ENCODE results near the gene MEN1. TPM values are rescaled to one million over a fixed set of nuclear protein-coding genes. Genes with fewer than 3 reads are reported as not detected.
A peak's percentile ranks its signal among the peaks of the same experiment; 100 is the strongest.

MEN1 gene
- total and polyA plus RNA-seq, 2 experiments from 2014 or later = 27.7 to 57.5 TPM

GRCh38 chr11:64809781-64810241, 540 bp downstream of the MEN1 start:
- Histone ChIP-seq H3K36me3 (peaks cover 17% of the 10 kb centered on the region), H3K4me3 (peak overlapping the region; percentile 97), H3K9me3 (ENCODE audit: low read depth) (no peaks in the 10 kb centered on the region), H3K27me3 (no peaks in the 10 kb centered on the region), H3K4me1 (ENCODE audit: low read depth) (no peaks in the 10 kb centered on the region), H3K27ac (peak overlapping the region; percentile 26)
- TF ChIP-seq CTCF (IDR thresholded peaks at IDR 0.05; ENCODE audit: low read depth, low read length) = no peak
- peak; percentile 19 to 62 for DNase-seq (ENCODE audit: low read depth in 1 of 2, low spot score in 1 of 2)

- no peak for TF ChIP-seq CTCF (IDR thresholded peaks at IDR 0.05; ENCODE audit: low read depth, low read length)
- Histone ChIP-seq H3K27me3 (no peaks in the 10 kb centered on the region), H3K36me3 (peaks cover 21% of the 10 kb centered on the region), H3K4me3 (no peak overlapping the region), H3K27ac (no peak overlapping the region), H3K4me1 (ENCODE audit: low read depth) (peaks cover 6% of the 10 kb centered on the region), H3K9me3 (ENCODE audit: low read depth) (no peaks in the 10 kb centered on the region)
- DNase-seq (ENCODE audit: low read depth in 1 of 2, low spot score in 1 of 2) = no peak
Observed at GRCh38 chr11:64805481-64805880, 4.9 kb downstream of the MEN1 start.

GRCh38 chr11:64804346-64805210, 5.8 kb downstream of the MEN1 start:
- Histone ChIP-seq H3K36me3 (peaks cover 21% of the 10 kb centered on the region), H3K4me1 (ENCODE audit: low read depth) (peaks cover 6% of the 10 kb centered on the region), H3K4me3 (no peak overlapping the region), H3K27me3 (no peaks in the 10 kb centered on the region), H3K9me3 (ENCODE audit: low read depth) (no peaks in the 10 kb centered on the region), H3K27ac (no peak overlapping the region)
- TF ChIP-seq CTCF (IDR thresholded peaks at IDR 0.05; ENCODE audit: low read depth, low read length) = no peak
- no peak for DNase-seq (ENCODE audit: low read depth in 1 of 2, low spot score in 1 of 2)

- peaks cover 6% of the 10 kb centered on the region for H3K4me1 ChIP-seq (ENCODE audit: low read depth)
- H3K27ac ChIP-seq = no peak overlapping the region
- TF ChIP-seq CTCF (IDR thresholded peaks at IDR 0.05; ENCODE audit: low read depth, low read length) = no peak
- DNase-seq (ENCODE audit: low read depth in 1 of 2, low spot score in 1 of 2) = no peak
- H3K9me3 ChIP-seq (ENCODE audit: low read depth) = no peaks in the 10 kb centered on the region
- H3K27me3 ChIP-seq = no peaks in the 10 kb centered on the region
- peak overlapping the region; percentile 70 for H3K4me3 ChIP-seq
- H3K36me3 ChIP-seq = peaks cover 21% of the 10 kb centered on the region
Observed at GRCh38 chr11:64803846-64804345, 6.5 kb downstream of the MEN1 start.

GRCh38 chr11:64803158-64803845, 7.0 kb downstream of the MEN1 start, which contains the start of gene MAP4K2:
Gene MAP4K2 (minus strand): TSS chr11:64803214. CDS start chr11:64803149, 65 bp downstream.
- H3K27ac ChIP-seq = peak within 1 kb of the TSS; percentile 18
- peaks cover 21% of the 10 kb centered on the region for H3K36me3 ChIP-seq
- peak within 1 kb of the TSS; percentile 70 for H3K4me3 ChIP-seq
- H3K4me1 ChIP-seq (ENCODE audit: low read depth) = peaks cover 6% of the 10 kb centered on the region
- H3K27me3 ChIP-seq = no peaks in the 10 kb centered on the region
- peak; percentile 89 to 93 for DNase-seq (ENCODE audit: low read depth in 1 of 2, low spot score in 1 of 2)
- peak; percentile 12 for TF ChIP-seq CTCF (IDR thresholded peaks at IDR 0.05; ENCODE audit: low read depth, low read length)
- H3K9me3 ChIP-seq (ENCODE audit: low read depth) = no peaks in the 10 kb centered on the region

Measured in cardiac muscle cell (in vitro differentiated cells and primary cell).